GM12878 (cell line): ENCODE measurements around the gene MVP. TPM values are rescaled to one million over a fixed set of nuclear protein-coding genes. Genes with fewer than 3 reads are reported as not detected.
A peak's percentile ranks its signal among the peaks of the same experiment; 100 is the strongest.

ENCODE experiments used
- ATAC-seq: fragments of 200-7000 bp; cut with Tn5 transposase; 3 replicates; pipeline ENCODE4 v1.9.1; 2020; ENCODE audit warnings: mild to moderate bottlenecking, moderate library complexity
- BruUV-seq: library from RNA; stranded (reverse); fragments of 400-500 nt; replicated peaks from 2 replicates; lab custom pipeline; 2021; lab: Mats Ljungman, UMichigan
- CTCF ChIA-PET: fragments of 300-600 bp; sonication (Branson Sonifier 250); formaldehyde crosslinking; extraction: SDS; loops from one replicate; lab custom pipeline; 2021; ENCODE audit warnings: inconsistent platforms; lab: Yijun Ruan, JAX
- POLR2A ChIA-PET: fragments of 350-600 bp; formaldehyde crosslinking; extraction: SDS; loops from one replicate; lab custom pipeline; 2021; ENCODE audit warnings: inconsistent platforms; lab: Charles Lee
- RAD21 ChIA-PET: fragments of 300-600 bp; sonication (Branson Sonifier 250); formaldehyde crosslinking; loops from one replicate; lab custom pipeline; 2023; ENCODE audit warnings: antibody characterized with exemption; ENCODE audit not compliant: unreplicated experiment; lab: Charles Lee
- SMC1A ChIA-PET: fragments of 300-600 bp; sonication (Branson Sonifier 250); formaldehyde crosslinking; loops from one replicate; lab custom pipeline; 2023; ENCODE audit not compliant: unreplicated experiment, uncharacterized antibody; lab: Charles Lee
- DNase-seq: peaks from one replicate; pipeline ENCODE4 v3.0.0-alpha.2; 2011; ENCODE audit warnings: low read depth, low spot score
- FAIRE-seq: peaks from 3 replicates; lab custom pipeline; 2011; peaks lifted over from hg19 to GRCh38; lab: Jason Lieb, UNC
- H2AFZ ChIP-seq: 2 replicates; pipeline ENCODE4 v1.6.0; 2011; ENCODE audit warnings: low read depth, low read length, control low read depth; ENCODE audit not compliant: control insufficient read depth
- H3K27ac ChIP-seq: 2 replicates; pipeline ENCODE4 v1.5.1; 2011; ENCODE audit warnings: control low read depth; ENCODE audit not compliant: control insufficient read depth, insufficient read depth
- H3K27me3 ChIP-seq, 2 experiments: replicated peaks in 1 of 2; 2 replicates each; pipeline versions ENCODE4 v1.6.0 to v1.6.1; 2011; ENCODE audit warnings: low read length in 1 of 2; ENCODE audit not compliant: control insufficient read depth in 2 of 2, insufficient read depth in 2 of 2
- H3K36me3 ChIP-seq, 2 experiments: 2 replicates each; pipeline ENCODE4 v1.5.1; 2011; ENCODE audit warnings: low read length in 1 of 2; ENCODE audit not compliant: control insufficient read depth in 2 of 2, insufficient read depth in 2 of 2
- H3K4me1 ChIP-seq: 2 replicates; pipeline ENCODE4 v1.6.1; 2011; ENCODE audit warnings: mild to moderate bottlenecking, low read length, moderate library complexity, mixed read lengths; ENCODE audit not compliant: control insufficient read depth, insufficient read depth
- H3K4me2 ChIP-seq: 2 replicates; pipeline ENCODE4 v1.6.0; 2011; ENCODE audit warnings: control low read depth; ENCODE audit not compliant: control insufficient read depth, insufficient read depth
- H3K4me3 ChIP-seq: fragments of 200-600 bp; sonication (generic); 2 replicates; pipeline ENCODE4 v1.5.1; 2016
- H3K79me2 ChIP-seq: 2 replicates; pipeline ENCODE4 v1.6.0; 2011; ENCODE audit warnings: low read length; ENCODE audit not compliant: control insufficient read depth, insufficient read depth
- H3K9ac ChIP-seq: 2 replicates; pipeline ENCODE4 v1.8.0; 2011; ENCODE audit warnings: low read length, control low read depth, mixed read lengths; ENCODE audit not compliant: control insufficient read depth, insufficient read depth
- H3K9me3 ChIP-seq: replicated peaks from 3 replicates; pipeline ENCODE4 v1.5.1; 2011; ENCODE audit warnings: mild to moderate bottlenecking, low read length; ENCODE audit not compliant: control insufficient read depth, insufficient read depth
- H4K20me1 ChIP-seq: 2 replicates; pipeline ENCODE4 v1.6.0; 2011; ENCODE audit not compliant: control insufficient read depth, insufficient read depth
- ETV6 ChIP-seq, 2 experiments: fragments of 450-650 bp in 1 of 2; IDR thresholded peaks in 1 of 2; conservative IDR thresholded peaks in 1 of 2; 2 replicates each; pipeline ENCODE4 v1.6.1; 2014; ENCODE audit warnings: antibody characterized with exemption in 1 of 2, borderline replicate concordance in 1 of 2, low read depth in 1 of 2, mild to moderate bottlenecking in 1 of 2, moderate library complexity in 1 of 2
- HDGF ChIP-seq: fragments of 450-650 bp; IDR thresholded peaks from 2 replicates; pipeline ENCODE4 v1.6.1; 2016; ENCODE audit warnings: antibody characterized with exemption
- POU2F2 ChIP-seq: IDR thresholded peaks from 3 replicates; pipeline ENCODE4 v1.6.1; 2011; ENCODE audit warnings: low read depth, mild to moderate bottlenecking, low read length, borderline replicate concordance
- RCOR1 ChIP-seq: conservative IDR thresholded peaks from 2 replicates; pipeline ENCODE4 v1.6.1; 2012; ENCODE audit warnings: low read depth, low read length, improper control_type of control experiment
- SMARCA5 ChIP-seq: fragments of 450-650 bp; IDR thresholded peaks from 2 replicates; pipeline ENCODE4 v1.6.1; 2017; ENCODE audit warnings: mild to moderate bottlenecking
- WGBS: methylation state at CpG from one replicate; pipeline ENCODE4 v1.1.6; 2016; ENCODE audit warnings: low lambda C conversion rate; ENCODE audit not compliant: insufficient replicate concordance, insufficient coverage; ENCODE audit errors: missing lambda C conversion rate; 5-methylcytosine and 5-hydroxymethylcytosine counted together
- in situ Hi-C: fragments of 300-500 bp; cut with MboI; formaldehyde crosslinking; loops from 9 replicates; pipeline ENCODE4 v1.14.3; 2018; ENCODE audit warnings: mixed read lengths
- intact Hi-C: fragments of 100-400 bp; cut with micrococcal nuclease; formaldehyde crosslinking; loops from one replicate; pipeline ENCODE4 v1.14.2; 2022; ENCODE audit not compliant: unreplicated experiment
- polyA plus RNA-seq, 11 experiments: library from polyadenylated mRNA; depleted of rRNA in 4 of 11; unstranded in 6 of 11; stranded (reverse) in 5 of 11; fragments of >200 nt; fragmentation: Nextera tagmentation in 4 of 11; fragmentation: Illumina TruSeq in 1 of 11; extraction: Ambion mirVana in 4 of 11; extraction: Trizol in 1 of 11; gene quantifications; 1 replicate in 1 of 11; 2 replicates in 10 of 11; pipeline versions ENCODE4 v1.2.1 to v1.2.3, GENCODE V29; 2011 to 2016; ENCODE audit warnings: inconsistent platforms in 2 of 11, missing spikeins in 2 of 11, low read depth in 1 of 11
- total RNA-seq, 4 experiments: library from RNA; depleted of rRNA in 3 of 4; stranded (reverse); fragments of >200 nt in 3 of 4; fragmentation: Illumina TruSeq in 1 of 4; extraction: Trizol in 1 of 4; gene quantifications; 2 replicates each; pipeline versions ENCODE4 v1.2.1 to v1.2.3, GENCODE V29; 2013 to 2021
- TF ChIP-seq, protein P1 (sequence below): fragments of 450-650 bp; IDR thresholded peaks from 2 replicates; pipeline ENCODE4 v1.6.1; 2018; ENCODE audit warnings: mild to moderate bottlenecking, low read depth, moderate library complexity; ENCODE audit not compliant: partially characterized antibody

The MVP gene
- total and polyA plus RNA-seq, 10 of the 15 experiments (the other 5 are each of a cell fraction or from before 2014, with no cell fraction given): 0.98 to 74.2 (median 54.7) TPM

GRCh38 chr16:29814592-29814991 lies 5.7 kb upstream of the MVP start:
- TF ChIP-seq, protein P1, sequence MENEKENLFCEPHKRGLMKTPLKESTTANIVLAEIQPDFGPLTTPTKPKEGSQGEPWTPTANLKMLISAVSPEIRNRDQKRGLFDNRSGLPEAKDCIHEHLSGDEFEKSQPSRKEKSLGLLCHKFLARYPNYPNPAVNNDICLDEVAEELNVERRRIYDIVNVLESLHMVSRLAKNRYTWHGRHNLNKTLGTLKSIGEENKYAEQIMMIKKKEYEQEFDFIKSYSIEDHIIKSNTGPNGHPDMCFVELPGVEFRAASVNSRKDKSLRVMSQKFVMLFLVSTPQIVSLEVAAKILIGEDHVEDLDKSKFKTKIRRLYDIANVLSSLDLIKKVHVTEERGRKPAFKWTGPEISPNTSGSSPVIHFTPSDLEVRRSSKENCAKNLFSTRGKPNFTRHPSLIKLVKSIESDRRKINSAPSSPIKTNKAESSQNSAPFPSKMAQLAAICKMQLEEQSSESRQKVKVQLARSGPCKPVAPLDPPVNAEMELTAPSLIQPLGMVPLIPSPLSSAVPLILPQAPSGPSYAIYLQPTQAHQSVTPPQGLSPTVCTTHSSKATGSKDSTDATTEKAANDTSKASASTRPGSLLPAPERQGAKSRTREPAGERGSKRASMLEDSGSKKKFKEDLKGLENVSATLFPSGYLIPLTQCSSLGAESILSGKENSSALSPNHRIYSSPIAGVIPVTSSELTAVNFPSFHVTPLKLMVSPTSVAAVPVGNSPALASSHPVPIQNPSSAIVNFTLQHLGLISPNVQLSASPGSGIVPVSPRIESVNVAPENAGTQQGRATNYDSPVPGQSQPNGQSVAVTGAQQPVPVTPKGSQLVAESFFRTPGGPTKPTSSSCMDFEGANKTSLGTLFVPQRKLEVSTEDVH: no peak
- TF ChIP-seq SMARCA5: no peak
- no peak for TF ChIP-seq HDGF
- no peak for TF ChIP-seq POU2F2
- TF ChIP-seq RCOR1: no peak
- TF ChIP-seq ETV6 (conservative IDR thresholded peaks at IDR 0.05 in 1 of 2, IDR thresholded peaks at IDR 0.05 in 1 of 2; ENCODE audit: borderline replicate concordance in 1 of 2, low read depth in 1 of 2): no peak
- ChIA-PET CTCF (no interaction called here), RAD21 (no interaction called here), POLR2A (interaction anchor here (1.7 kb wide), 1 partner anchor 8 kb away, joined by 13 read pairs; the partner anchor contains the start of gene MAZ), SMC1A (no interaction called here)
- no peak for FAIRE-seq
- Histone ChIP-seq H3K4me2 (peak overlapping the region; percentile 98; the same call in 1 of the 2 replicates), H3K4me3 (no peak overlapping the region), H3K27ac (no peak overlapping the region), H3K79me2 (peaks cover 16% of the 10 kb centered on the region), H3K9ac (no peak overlapping the region), H3K4me1 (peaks cover 28% of the 10 kb centered on the region), H3K27me3 (no peaks in the 10 kb centered on the region), H2AFZ (no peak overlapping the region), H3K9me3 (no peaks in the 10 kb centered on the region), H4K20me1 (no peaks in the 10 kb centered on the region), H3K36me3 (peaks cover 2 to 4% of the 10 kb centered on the region in 2 experiments; a peak in 2 of 4 replicates)
- BruUV-seq: no TSS peak
- ATAC-seq: no peak
- WGBS: 85% methylated on average over 5 of the region's 5 CpGs
- in situ Hi-C loops (no loop called here), intact Hi-C loops (no loop called here)
- no peak for DNase-seq
